Activated CD4-positive, alpha-beta memory T cell treated with anti-CD3 and anti-CD28 coated beads, Interleukin-2, amount 10 ng/mL, durations not matched to agents 7 days and 5 days (primary cell): ENCODE measurements around the gene IFT27. TPM values are rescaled to one million over a fixed set of nuclear protein-coding genes. Genes with fewer than 3 reads are reported as not detected.

Experiments
- CTCF ChIA-PET: fragments of 350-600 bp; sonication (Branson Sonifier 250); formaldehyde crosslinking; loops from one replicate; lab custom pipeline; 2021; ENCODE audit warnings: antibody characterized with exemption, inconsistent platforms; lab: Charles Lee
- POLR2A ChIA-PET: fragments of 350-600 bp; sonication (Branson Sonifier 250); formaldehyde crosslinking; loops from one replicate; lab custom pipeline; 2021; ENCODE audit warnings: antibody characterized with exemption; lab: Charles Lee
- DNase-seq: peaks from one replicate; pipeline ENCODE4 v3.0.0-alpha.2; 2020
- H3K27ac Mint-ChIP-seq: one replicate; pipeline ENCODE4 v1.8.0; 2021; ENCODE audit warnings: mild to moderate bottlenecking, mixed read lengths
- H3K27me3 Mint-ChIP-seq: one replicate; pipeline ENCODE4 v1.8.0; 2021; ENCODE audit warnings: mixed read lengths
- H3K36me3 Mint-ChIP-seq: one replicate; pipeline ENCODE4 v1.8.0; 2021; ENCODE audit warnings: low read depth, mixed read lengths
- H3K4me1 Mint-ChIP-seq: one replicate; pipeline ENCODE4 v1.8.0; 2021; ENCODE audit warnings: mixed read lengths
- H3K4me3 Mint-ChIP-seq: one replicate; pipeline ENCODE4 v1.8.0; 2021; ENCODE audit warnings: mild to moderate bottlenecking, mixed read lengths
- H3K9me3 Mint-ChIP-seq: one replicate; pipeline ENCODE4 v1.8.0; 2021; ENCODE audit warnings: mixed read lengths
- total RNA-seq, 2 experiments: library from RNA; stranded (reverse); gene quantifications; one replicate each; pipeline ENCODE4 v1.2.3, GENCODE V29; 2021

Gene IFT27
- total RNA-seq, 2 experiments from 2014 or later = 28.3 to 29.5 TPM

DNA sequence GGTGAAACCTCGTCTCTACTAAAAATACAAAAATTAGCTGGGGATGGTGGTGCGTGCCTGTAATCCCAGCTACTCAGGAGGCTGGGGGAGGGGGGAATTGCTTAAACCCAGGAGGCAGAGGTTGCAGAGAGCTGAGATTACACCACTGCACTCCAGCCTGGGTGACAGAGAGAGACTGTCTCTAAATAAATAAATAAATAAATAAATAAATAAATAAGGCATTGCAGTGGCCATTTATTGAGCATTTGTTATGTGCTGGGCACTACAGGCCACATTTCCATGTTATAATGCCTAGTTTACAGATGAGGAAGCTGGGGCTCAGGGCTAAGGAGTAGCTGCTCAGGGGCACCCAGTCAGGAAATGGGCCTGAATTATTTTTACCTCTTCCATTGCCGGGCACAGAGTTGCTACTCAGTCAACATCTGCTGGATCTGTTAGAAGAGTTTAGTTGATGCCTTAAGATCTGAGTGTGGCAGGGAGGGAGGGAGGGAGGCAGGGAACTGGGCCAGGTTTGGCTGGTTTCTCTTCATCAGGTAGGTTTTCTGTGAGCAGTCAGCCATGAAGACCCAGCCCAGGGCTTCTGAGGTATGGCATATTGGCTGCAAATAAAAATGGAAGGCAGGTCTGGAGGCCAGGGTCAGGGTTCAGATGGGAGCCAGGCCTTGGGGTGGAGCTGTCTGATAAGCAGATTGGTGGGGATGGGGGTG, 35.3 kb upstream of the IFT27 start:
- POLR2A ChIA-PET = no interaction called here
- DNase-seq = no peak
- Mint-ChIP-seq H3K27ac (no peak overlapping the region), H3K4me3 (no peak overlapping the region), H3K4me1 (peaks cover 6% of the 10 kb centered on the region), H3K27me3 (peaks cover 31% of the 10 kb centered on the region), H3K36me3 (no peaks in the 10 kb centered on the region), H3K9me3 (no peaks in the 10 kb centered on the region)
- CTCF ChIA-PET = interaction anchor here (1.2 kb wide), 1 partner anchor 37 kb away, joined by 3 read pairs; no protein-coding TSS in a partner anchor

- Mint-ChIP-seq H3K27ac (no peak overlapping the region), H3K4me1 (peaks cover 6% of the 10 kb centered on the region), H3K27me3 (peaks cover 15% of the 10 kb centered on the region), H3K4me3 (no peak overlapping the region), H3K9me3 (no peaks in the 10 kb centered on the region), H3K36me3 (no peaks in the 10 kb centered on the region)
- POLR2A ChIA-PET = no interaction called here
- CTCF ChIA-PET = interaction anchor here (0.7 to 0.9 kb wide), 2 partner anchors 43 to 179 kb away, joined by 3 to 4 read pairs; no protein-coding TSS in a partner anchor
- no peak for DNase-seq
Measured at GRCh38 chr22:36809351-36809750, 33.4 kb upstream of the IFT27 start.

DNA sequence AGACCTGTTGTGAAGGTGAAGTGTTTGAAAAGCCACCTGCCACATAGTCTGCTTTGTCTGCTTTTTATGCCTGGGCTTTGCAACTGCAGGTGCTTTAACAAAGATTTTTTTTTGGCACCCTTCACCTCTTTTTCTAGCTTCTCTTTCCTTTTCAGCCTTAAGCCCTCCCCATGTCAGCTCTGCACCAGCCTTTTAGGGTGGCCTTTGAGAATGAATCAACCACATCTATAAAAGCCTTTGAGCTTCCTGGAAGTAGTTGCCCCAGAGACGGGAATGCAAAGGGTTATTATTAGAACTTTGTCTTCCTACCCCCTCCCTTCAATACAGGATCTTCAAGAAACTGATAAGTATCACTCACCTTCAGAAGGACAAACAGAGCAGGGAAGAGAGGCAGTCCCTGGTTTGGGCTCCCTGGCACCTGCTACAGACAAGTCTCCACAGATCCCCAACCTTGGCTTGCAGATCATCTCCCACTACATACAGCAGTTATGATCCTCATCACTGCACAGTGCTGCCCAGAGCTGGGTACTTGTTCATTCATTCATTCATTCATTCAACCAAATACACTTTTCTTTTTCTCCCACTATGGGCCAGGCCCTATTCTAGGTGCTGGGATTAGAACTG, 32.9 kb upstream of the IFT27 start:
- H3K4me1 Mint-ChIP-seq = peaks cover 6% of the 10 kb centered on the region
- H3K4me3 Mint-ChIP-seq = no peak overlapping the region
- H3K27ac Mint-ChIP-seq = no peak overlapping the region
- POLR2A ChIA-PET = no interaction called here
- H3K9me3 Mint-ChIP-seq = no peaks in the 10 kb centered on the region
- H3K27me3 Mint-ChIP-seq = peaks cover 10% of the 10 kb centered on the region
- no peaks in the 10 kb centered on the region for H3K36me3 Mint-ChIP-seq
- CTCF ChIA-PET = interaction anchor here (0.8 to 0.9 kb wide), 2 partner anchors 26 to 44 kb away, joined by 3 read pairs; no protein-coding TSS in a partner anchor
- no peak for DNase-seq

GRCh38 chr22:36807627-36808026, 31.7 kb upstream of the IFT27 start:
- peaks cover 4% of the 10 kb centered on the region for H3K27me3 Mint-ChIP-seq
- no peaks in the 10 kb centered on the region for H3K9me3 Mint-ChIP-seq
- no peaks in the 10 kb centered on the region for H3K36me3 Mint-ChIP-seq
- peaks cover 6% of the 10 kb centered on the region for H3K4me1 Mint-ChIP-seq
- H3K27ac Mint-ChIP-seq = no peak overlapping the region
- ChIA-PET CTCF (no interaction called here), POLR2A (no interaction called here)
- DNase-seq = no peak
- no peak overlapping the region for H3K4me3 Mint-ChIP-seq

GRCh38 chr22:36806835-36807234, 30.9 kb upstream of the IFT27 start:
- Mint-ChIP-seq H3K36me3 (no peaks in the 10 kb centered on the region), H3K27ac (no peak overlapping the region), H3K4me1 (peaks cover 6% of the 10 kb centered on the region), H3K9me3 (no peaks in the 10 kb centered on the region), H3K27me3 (peaks cover 5% of the 10 kb centered on the region), H3K4me3 (no peak overlapping the region)
- ChIA-PET CTCF (no interaction called here), POLR2A (no interaction called here)
- no peak for DNase-seq

DNA sequence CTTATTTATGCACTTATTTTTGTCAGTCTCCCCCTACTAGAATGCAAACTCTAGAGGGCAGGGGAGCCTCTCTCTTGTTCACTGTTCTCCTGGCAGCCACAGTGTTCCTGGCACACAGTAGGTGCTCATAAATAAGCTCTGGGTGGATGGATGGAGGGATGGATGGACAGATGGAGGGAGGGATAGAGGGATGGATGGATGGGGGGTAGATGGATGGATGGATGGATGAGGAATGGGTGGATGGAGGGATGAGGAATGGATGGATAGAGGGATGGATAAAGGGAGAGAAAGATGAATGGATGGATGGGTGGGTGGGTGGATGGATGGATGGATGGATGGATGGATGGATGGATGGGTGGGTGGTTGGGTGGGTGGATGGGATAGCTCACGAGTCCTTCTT, 27.4 kb upstream of the IFT27 start:
- ChIA-PET POLR2A (no interaction called here), CTCF (interaction anchor here (1.2 to 2.4 kb wide), 2 partner anchors 53 to 196 kb away, joined by 4 to 10 read pairs; no protein-coding TSS in a partner anchor)
- Mint-ChIP-seq H3K27ac (no peak overlapping the region), H3K27me3 (peaks cover 13% of the 10 kb centered on the region), H3K4me1 (no peaks in the 10 kb centered on the region), H3K9me3 (no peaks in the 10 kb centered on the region), H3K36me3 (no peaks in the 10 kb centered on the region), H3K4me3 (no peak overlapping the region)
- no peak for DNase-seq

- CTCF ChIA-PET = no interaction called here
- no peaks in the 10 kb centered on the region for H3K4me1 Mint-ChIP-seq
- H3K27me3 Mint-ChIP-seq = peaks cover 18% of the 10 kb centered on the region
- no peaks in the 10 kb centered on the region for H3K36me3 Mint-ChIP-seq
- POLR2A ChIA-PET = no interaction called here
- no peak overlapping the region for H3K4me3 Mint-ChIP-seq
- H3K9me3 Mint-ChIP-seq = no peaks in the 10 kb centered on the region
- DNase-seq = no peak
- H3K27ac Mint-ChIP-seq = no peak overlapping the region
Measured at GRCh38 chr22:36798674-36799066, 22.8 kb upstream of the IFT27 start.

- Mint-ChIP-seq H3K9me3 (no peaks in the 10 kb centered on the region), H3K4me1 (no peaks in the 10 kb centered on the region), H3K36me3 (no peaks in the 10 kb centered on the region), H3K27ac (no peak overlapping the region), H3K4me3 (no peak overlapping the region), H3K27me3 (peaks cover 17% of the 10 kb centered on the region)
- no peak for DNase-seq
- ChIA-PET POLR2A (no interaction called here), CTCF (no interaction called here)
Measured at GRCh38 chr22:36797911-36798673, 22.2 kb upstream of the IFT27 start.

- no peak overlapping the region for H3K4me3 Mint-ChIP-seq
- no peaks in the 10 kb centered on the region for H3K4me1 Mint-ChIP-seq
- no peak for DNase-seq
- H3K27me3 Mint-ChIP-seq = peaks cover 16% of the 10 kb centered on the region
- H3K9me3 Mint-ChIP-seq = no peaks in the 10 kb centered on the region
- no peaks in the 10 kb centered on the region for H3K36me3 Mint-ChIP-seq
- CTCF ChIA-PET = no interaction called here
- no peak overlapping the region for H3K27ac Mint-ChIP-seq
- POLR2A ChIA-PET = no interaction called here
Measured at GRCh38 chr22:36797374-36797773, 21.5 kb upstream of the IFT27 start.

- H3K27ac Mint-ChIP-seq = no peak overlapping the region
- no peaks in the 10 kb centered on the region for H3K9me3 Mint-ChIP-seq
- CTCF ChIA-PET = no interaction called here
- POLR2A ChIA-PET = no interaction called here
- DNase-seq = no peak
- no peaks in the 10 kb centered on the region for H3K36me3 Mint-ChIP-seq
- H3K4me1 Mint-ChIP-seq = no peaks in the 10 kb centered on the region
- peaks cover 13% of the 10 kb centered on the region for H3K27me3 Mint-ChIP-seq
- H3K4me3 Mint-ChIP-seq = no peak overlapping the region
Measured at GRCh38 chr22:36796552-36797175, 20.7 kb upstream of the IFT27 start.

DNA sequence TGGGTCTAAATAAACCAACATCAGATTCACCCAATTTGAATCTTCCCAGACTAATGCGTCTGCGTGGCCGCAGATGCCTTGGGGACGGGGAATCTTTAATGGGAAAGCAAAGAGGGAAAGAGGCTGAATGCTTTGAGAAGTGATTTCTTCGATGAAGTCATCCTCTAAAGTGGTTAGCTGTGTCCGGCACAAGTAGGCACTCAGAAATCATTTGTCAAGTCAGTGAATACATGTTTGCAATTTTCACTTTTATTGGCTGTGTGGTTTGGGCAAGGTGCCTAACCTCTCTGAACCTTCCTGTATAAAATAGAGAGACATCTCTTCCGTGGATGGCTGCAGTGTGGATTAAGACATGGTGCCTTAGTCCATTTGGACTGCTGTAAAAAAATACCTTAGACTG, 19.7 kb upstream of the IFT27 start:
- no peak for DNase-seq
- Mint-ChIP-seq H3K27ac (no peak overlapping the region), H3K27me3 (peaks cover 9% of the 10 kb centered on the region), H3K9me3 (no peaks in the 10 kb centered on the region), H3K4me3 (no peak overlapping the region), H3K4me1 (peaks cover 10% of the 10 kb centered on the region), H3K36me3 (no peaks in the 10 kb centered on the region)
- CTCF ChIA-PET = interaction anchor here (0.7 kb wide), 1 partner anchor 182 kb away, joined by 3 read pairs; no protein-coding TSS in a partner anchor
- POLR2A ChIA-PET = no interaction called here

DNA sequence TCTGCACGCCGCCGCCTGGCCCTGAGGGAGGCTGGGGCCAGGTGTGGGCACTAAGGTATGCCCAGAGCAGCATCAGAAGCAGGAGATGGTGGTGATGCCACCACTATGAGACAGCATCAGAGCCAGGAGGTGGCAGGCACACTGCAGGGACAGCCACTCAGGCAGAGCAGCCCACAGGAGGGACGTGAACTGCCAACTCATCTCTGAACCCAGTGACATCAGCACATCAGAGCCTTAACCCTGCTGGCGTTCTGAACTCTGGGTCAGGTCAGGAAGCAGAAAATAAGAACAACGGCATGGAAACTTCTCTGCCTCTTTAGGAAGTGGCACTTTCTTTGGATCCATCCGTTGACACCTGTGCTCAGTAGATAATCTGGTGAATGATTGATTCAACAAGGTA, 14.7 kb upstream of the IFT27 start:
- ChIA-PET CTCF (no interaction called here), POLR2A (interaction anchor here (1.0 kb wide), 1 partner anchor 66 kb away, joined by 3 read pairs; no protein-coding TSS in a partner anchor)
- Mint-ChIP-seq H3K4me3 (no peak overlapping the region), H3K27me3 (peaks cover 10% of the 10 kb centered on the region), H3K4me1 (peaks cover 16% of the 10 kb centered on the region), H3K9me3 (no peaks in the 10 kb centered on the region), H3K27ac (no peak overlapping the region), H3K36me3 (no peaks in the 10 kb centered on the region)
- DNase-seq = peak; percentile 56
